Right atrium auricular region (tissue), 2 donors: ENCODE measurements around the gene IFT74. TPM values are rescaled to one million over a fixed set of nuclear protein-coding genes. Genes with fewer than 3 reads are reported as not detected.

ENCODE experiments used
- DNase-seq: peaks from one replicate; pipeline ENCODE4 v3.0.0-alpha.2; 2019; ENCODE audit warnings: low spot score
- H3K27ac ChIP-seq, 2 donors: fragments of 200-600 bp; sonication (generic); 1 replicate in 1 of 2; 2 replicates in 1 of 2; pipeline ENCODE4 v1.5.1; 2016 to 2019
- H3K27me3 ChIP-seq, 2 donors: fragments of 200-600 bp; sonication (generic); one replicate each; pipeline versions ENCODE4 v1.5.1 to v1.6.0; 2017 to 2019
- H3K36me3 ChIP-seq: fragments of 200-600 bp; sonication (generic); one replicate; pipeline ENCODE4 v1.5.1; 2016
- H3K4me1 ChIP-seq, 2 donors: fragments of 200-600 bp; sonication (generic); one replicate each; pipeline versions ENCODE4 v1.5.1 to v1.6.0; 2017 to 2019
- H3K4me3 ChIP-seq, 2 donors: fragments of 200-600 bp; sonication (generic); 1 replicate in 1 of 2; 2 replicates in 1 of 2; pipeline ENCODE4 v1.5.1; 2017 to 2019; ENCODE audit warnings: mild to moderate bottlenecking in 1 of 2, moderate library complexity in 1 of 2
- H3K9me3 ChIP-seq, 2 donors: fragments of 200-600 bp; sonication (generic); one replicate each; pipeline ENCODE4 v1.5.1; 2019
- CTCF ChIP-seq, 2 donors: fragments of 200-600 bp; sonication (generic); IDR thresholded peaks; one replicate each; pipeline ENCODE4 v1.5.1; 2019; ENCODE audit warnings: antibody characterized with exemption in 2 of 2
- total RNA-seq, 2 donors: library from RNA; depleted of rRNA; stranded (reverse); fragments of >200 nt; gene quantifications; one replicate each; pipeline ENCODE4 v1.1.0, GENCODE V29; 2016

Gene IFT74
- total RNA-seq, 2 donors from 2014 or later = 9.0 to 10.6 TPM

- Histone ChIP-seq H3K36me3 (no peaks in the 10 kb centered on the region), H3K9me3 (no peaks in the 10 kb centered on the region), H3K27ac (no peak overlapping the region), H3K27me3 (no peaks in the 10 kb centered on the region), H3K4me1 (no peaks in the 10 kb centered on the region), H3K4me3 (no peak overlapping the region)
- TF ChIP-seq CTCF (IDR thresholded peaks at IDR 0.05) = no peak
- DNase-seq = no peak
Observed at GRCh38 chr9:27042476-27042875, 86.3 kb downstream of the IFT74 start.

GRCh38 chr9:27043176-27043575 is 87.0 kb downstream of the IFT74 start:
- Histone ChIP-seq H3K36me3 (no peaks in the 10 kb centered on the region), H3K9me3 (no peaks in the 10 kb centered on the region), H3K27ac (no peak overlapping the region), H3K4me1 (no peaks in the 10 kb centered on the region), H3K4me3 (no peak overlapping the region), H3K27me3 (no peaks in the 10 kb centered on the region)
- no peak for DNase-seq
- no peak for TF ChIP-seq CTCF (IDR thresholded peaks at IDR 0.05)

- Histone ChIP-seq H3K27ac (no peak overlapping the region), H3K4me3 (no peak overlapping the region), H3K4me1 (no peaks in the 10 kb centered on the region), H3K36me3 (no peaks in the 10 kb centered on the region), H3K9me3 (no peaks in the 10 kb centered on the region), H3K27me3 (no peaks in the 10 kb centered on the region)
- no peak for DNase-seq
- TF ChIP-seq CTCF (IDR thresholded peaks at IDR 0.05) = no peak
Observed at GRCh38 chr9:27047136-27047535, 90.9 kb downstream of the IFT74 start.

- H3K9me3 ChIP-seq = no peaks in the 10 kb centered on the region
- H3K27me3 ChIP-seq = no peaks in the 10 kb centered on the region
- no peaks in the 10 kb centered on the region for H3K4me1 ChIP-seq
- no peak for DNase-seq
- H3K4me3 ChIP-seq = no peak overlapping the region
- H3K27ac ChIP-seq = no peak overlapping the region
- no peak for TF ChIP-seq CTCF (IDR thresholded peaks at IDR 0.05)
- no peaks in the 10 kb centered on the region for H3K36me3 ChIP-seq
Observed at GRCh38 chr9:27053369-27054022, 97.3 kb downstream of the IFT74 start.

- Histone ChIP-seq H3K36me3 (no peaks in the 10 kb centered on the region), H3K9me3 (no peaks in the 10 kb centered on the region), H3K4me1 (no peaks in the 10 kb centered on the region), H3K4me3 (no peak overlapping the region), H3K27ac (no peak overlapping the region), H3K27me3 (no peaks in the 10 kb centered on the region)
- DNase-seq = no peak
- TF ChIP-seq CTCF (IDR thresholded peaks at IDR 0.05) = no peak
Observed at GRCh38 chr9:27054125-27054524, 97.9 kb downstream of the IFT74 start.

GRCh38 chr9:27054841-27055240 is 98.6 kb downstream of the IFT74 start:
- no peak overlapping the region for H3K27ac ChIP-seq
- TF ChIP-seq CTCF (IDR thresholded peaks at IDR 0.05) = no peak
- H3K27me3 ChIP-seq = no peaks in the 10 kb centered on the region
- H3K4me1 ChIP-seq = no peaks in the 10 kb centered on the region
- H3K36me3 ChIP-seq = no peaks in the 10 kb centered on the region
- H3K9me3 ChIP-seq = no peaks in the 10 kb centered on the region
- no peak for DNase-seq
- no peak overlapping the region for H3K4me3 ChIP-seq
